HTERT RPE-1 (cell line): ENCODE results near the gene CACTIN.
"Not testable (repeated sequence)": the region's sequence is repeated elsewhere in the genome, so short reads cannot be mapped to it uniquely, and the experiment has no call there.

Experiments used
- in situ Hi-C: fragments of 300-500 bp; cut with MboI; formaldehyde crosslinking; loops from 4 replicates; pipeline ENCODE4 v1.14.3; 2020; ENCODE audit warnings: low sequenced_read_pairs

CACTIN gene

DNA sequence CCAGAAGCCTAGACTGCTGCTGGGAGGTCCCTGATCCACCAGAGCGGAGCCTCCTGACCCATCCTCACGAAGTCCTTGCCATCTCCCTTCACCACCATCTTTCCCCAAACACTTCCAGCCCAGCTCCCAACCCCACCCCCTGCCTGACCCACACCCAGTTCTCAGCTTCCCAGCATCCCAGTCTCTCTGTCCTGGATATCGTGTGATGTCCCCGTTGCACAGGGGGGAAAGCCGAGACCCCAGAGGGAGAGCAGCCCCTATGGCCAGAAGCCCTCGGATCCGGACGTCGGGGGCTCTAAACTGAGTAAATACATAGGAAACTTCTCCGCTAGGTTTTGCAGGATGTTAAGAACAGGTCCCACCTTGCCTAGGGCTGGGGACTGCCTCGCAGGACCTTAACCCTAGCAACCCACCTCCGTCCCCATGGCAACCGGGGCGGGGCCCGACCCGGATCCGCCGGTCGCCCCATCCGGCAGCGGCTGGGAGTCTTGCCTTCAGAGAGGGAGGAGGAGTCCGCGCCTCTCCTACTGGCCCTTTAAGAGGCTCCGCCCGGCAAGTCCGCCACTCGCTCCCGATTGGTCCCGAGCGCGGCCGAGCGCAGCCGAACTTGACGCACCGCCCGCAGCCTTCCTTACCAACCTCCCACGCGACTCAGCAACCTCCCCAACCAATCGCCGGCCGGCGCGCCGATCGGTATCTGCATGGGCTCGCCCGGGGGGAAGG lies 54.3 kb downstream of the CACTIN start:
- in situ Hi-C loops, result no loop called here

DNA sequence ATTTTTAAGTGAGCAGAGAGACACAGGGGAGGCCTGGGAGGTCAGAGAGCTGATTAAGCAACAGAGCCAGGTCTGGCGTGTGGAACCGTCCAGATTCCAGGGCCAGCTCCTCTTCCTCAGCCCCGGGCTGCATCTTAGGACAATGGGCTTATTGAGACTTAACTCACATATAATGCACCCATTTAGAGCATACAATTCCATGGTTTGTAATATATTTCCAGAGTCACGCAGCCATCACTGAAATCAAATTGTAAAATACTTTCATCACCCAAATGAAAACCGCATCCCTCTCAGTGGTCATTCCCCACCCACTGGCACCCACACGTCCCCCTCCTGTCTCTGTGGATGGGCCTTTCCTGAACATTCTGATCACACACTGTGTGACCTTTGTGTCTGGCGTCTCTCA lies 56.0 kb downstream of the CACTIN start:
- in situ Hi-C loops, result no loop called here

DNA sequence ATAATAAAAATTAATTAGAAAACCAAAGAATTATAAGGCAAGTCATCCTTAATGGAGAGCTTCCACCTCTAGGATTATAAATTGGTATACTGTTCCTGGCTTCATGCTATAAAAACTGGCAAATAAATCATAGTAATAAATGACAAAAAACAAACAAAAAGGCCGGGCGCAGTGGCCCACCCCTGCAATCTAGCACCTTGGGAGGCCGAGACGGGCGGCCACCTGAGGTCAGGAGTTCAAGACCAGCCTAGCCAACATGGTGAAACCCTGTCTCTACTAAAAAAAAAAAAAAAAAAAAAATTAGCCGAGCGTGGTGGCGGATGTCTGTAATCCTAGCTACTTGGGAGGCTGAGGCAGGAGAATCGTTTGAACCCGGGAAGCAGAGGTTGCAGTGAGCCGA lies 56.5 kb downstream of the CACTIN start:
- in situ Hi-C loops, result not testable (repeated sequence)

DNA sequence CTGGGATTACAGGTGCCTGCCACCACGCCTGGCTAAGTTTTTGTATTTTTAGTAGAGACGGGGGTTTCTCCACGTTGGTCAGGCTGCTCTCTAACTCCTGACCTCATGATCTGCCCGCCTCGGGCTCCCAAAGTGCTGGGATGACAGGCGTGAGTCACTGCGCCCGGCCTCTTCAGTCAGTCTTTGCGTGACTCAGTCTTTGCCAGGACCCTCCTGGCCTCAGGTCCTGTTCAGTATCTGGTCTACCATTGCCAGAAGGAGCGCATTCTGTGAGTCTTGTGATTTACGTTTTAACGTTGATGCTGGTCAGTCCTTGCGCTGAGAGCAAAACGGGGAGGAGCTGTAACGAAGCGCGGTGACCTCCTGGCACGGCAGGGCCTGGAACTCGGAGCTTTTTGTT lies 61.5 kb downstream of the CACTIN start:
- in situ Hi-C loops, result no loop called here

DNA sequence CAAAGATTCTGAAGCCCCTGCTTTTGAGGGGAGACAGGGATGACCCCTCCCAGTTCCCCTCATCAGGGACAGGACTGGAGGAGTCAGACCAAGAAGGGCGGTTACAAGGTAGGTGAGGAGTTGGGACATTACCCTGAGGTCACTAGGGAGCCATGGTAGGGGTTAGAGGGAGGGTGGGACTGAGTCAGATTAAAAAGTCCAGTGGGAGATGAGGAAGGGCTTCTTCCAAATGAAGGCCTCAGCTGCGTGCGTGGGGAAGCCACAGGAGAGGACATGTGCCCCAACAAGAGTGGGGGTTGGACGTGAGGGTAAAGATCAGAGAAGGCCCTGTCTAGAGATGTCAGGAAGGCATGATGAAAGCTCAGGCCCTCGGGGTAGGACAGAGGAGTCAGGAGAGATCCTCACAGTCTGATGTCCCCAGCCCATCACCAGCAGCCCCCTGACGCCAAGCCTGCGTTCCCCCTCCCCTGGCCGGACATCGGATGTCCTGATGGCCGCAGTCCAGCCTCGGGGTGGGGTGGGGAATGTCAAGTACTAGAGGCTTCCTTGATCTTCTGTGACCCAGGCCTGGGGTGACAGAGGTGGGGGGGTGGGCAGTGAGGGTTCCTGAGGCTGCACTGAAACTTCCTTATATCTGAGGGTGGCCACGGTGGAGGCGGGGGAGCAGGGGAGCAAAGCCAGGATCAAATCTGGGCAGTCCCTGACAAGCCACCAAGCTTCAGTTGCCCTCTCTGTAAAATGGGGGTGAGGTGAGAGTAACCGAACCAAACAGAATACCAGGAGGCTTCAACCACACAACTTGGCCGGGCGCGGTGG lies 62.7 kb downstream of the CACTIN start:
- in situ Hi-C loops, result no loop called here
